HepG2 (cell line): ENCODE data around the gene DMPK. TPM values are rescaled to one million over a fixed set of nuclear protein-coding genes. Genes with fewer than 3 reads are reported as not detected.

Experiments used
- AKAP8 ChIP-seq: sonication (generic); formaldehyde crosslinking; IDR thresholded peaks from 2 replicates; pipeline ENCODE4 v1.5.1; 2020; ENCODE audit warnings: mild to moderate bottlenecking, missing genetic modification reagents
- ASH2L ChIP-seq: fragments of 300-600, 200-600 bp; sonication (generic); IDR thresholded peaks from 2 replicates; pipeline ENCODE4 v1.7.0; 2017; ENCODE audit warnings: low read depth, mild to moderate bottlenecking, moderate library complexity, mixed read lengths, low read length; ENCODE audit not compliant: insufficient read length
- CBFB ChIP-seq: sonication (generic); formaldehyde crosslinking; IDR thresholded peaks from 2 replicates; pipeline ENCODE4 v1.4.0; 2020; ENCODE audit warnings: missing genetic modification reagents
- CEBPG ChIP-seq: IDR thresholded peaks from 2 replicates; pipeline ENCODE4 v1.6.1; 2016
- ESRRA ChIP-seq: sonication (generic); formaldehyde crosslinking; IDR thresholded peaks from 2 replicates; pipeline ENCODE4 v1.5.1; 2020; ENCODE audit warnings: mild to moderate bottlenecking, low read depth, missing genetic modification reagents
- FOXK2 ChIP-seq: fragments of 450-650 bp; IDR thresholded peaks from 2 replicates; pipeline ENCODE4 v1.6.1; 2016
- ISL2 ChIP-seq: sonication (generic); formaldehyde crosslinking; IDR thresholded peaks from 2 replicates; pipeline ENCODE4 v1.5.0; 2020; ENCODE audit warnings: missing genetic modification reagents
- MAF1 ChIP-seq: sonication (generic); formaldehyde crosslinking; IDR thresholded peaks from 2 replicates; pipeline ENCODE4 v1.5.0; 2020; ENCODE audit warnings: missing genetic modification reagents, borderline replicate concordance
- MAFG ChIP-seq: sonication (generic); formaldehyde crosslinking; IDR thresholded peaks from 2 replicates; pipeline ENCODE4 v1.5.1; 2020; ENCODE audit warnings: mild to moderate bottlenecking, missing genetic modification reagents
- MIXL1 ChIP-seq: IDR thresholded peaks from 2 replicates; pipeline ENCODE4 v1.6.1; 2016
- NCOR1 ChIP-seq: fragments of 200-600 bp; sonication (generic); IDR thresholded peaks from 2 replicates; pipeline ENCODE4 v1.7.0; 2017; ENCODE audit warnings: antibody characterized with exemption, low read length, borderline replicate concordance
- PHF20 ChIP-seq: sonication (generic); formaldehyde crosslinking; IDR thresholded peaks from 2 replicates; pipeline ENCODE4 v1.5.0; 2020; ENCODE audit warnings: mild to moderate bottlenecking, missing genetic modification reagents
- PHF5A ChIP-seq: IDR thresholded peaks from one replicate; pipeline ENCODE4 v1.6.1; 2018; ENCODE audit warnings: low read depth, missing genetic modification reagents; ENCODE audit not compliant: unreplicated experiment
- RBAK ChIP-seq: sonication (generic); formaldehyde crosslinking; IDR thresholded peaks from 2 replicates; pipeline ENCODE4 v1.5.1; 2020; ENCODE audit warnings: mild to moderate bottlenecking, missing genetic modification reagents
- SIN3B ChIP-seq: fragments of 150-350 bp; IDR thresholded peaks from 2 replicates; pipeline ENCODE4 v1.6.1; 2014; ENCODE audit warnings: low read length
- TBX3 ChIP-seq: fragments of 450-650 bp; IDR thresholded peaks from 2 replicates; pipeline ENCODE4 v1.6.1; 2017; ENCODE audit warnings: antibody characterized with exemption, mild to moderate bottlenecking, inconsistent platforms, borderline replicate concordance
- THYN1 ChIP-seq: sonication (generic); formaldehyde crosslinking; IDR thresholded peaks from 2 replicates; pipeline ENCODE4 v1.8.1; 2023; ENCODE audit warnings: low read depth, mild to moderate bottlenecking, moderate library complexity, missing genetic modification reagents, borderline replicate concordance
- TMF1 ChIP-seq: sonication (generic); formaldehyde crosslinking; IDR thresholded peaks from 2 replicates; pipeline ENCODE4 v1.8.1; 2022; ENCODE audit warnings: low read depth, missing genetic modification reagents
- ZNF160 ChIP-seq: sonication (generic); formaldehyde crosslinking; IDR thresholded peaks from 2 replicates; pipeline ENCODE4 v1.8.0; 2022; ENCODE audit warnings: mild to moderate bottlenecking, inconsistent platforms, missing genetic modification reagents
- ZNF337 ChIP-seq: sonication (generic); formaldehyde crosslinking; IDR thresholded peaks from 2 replicates; pipeline ENCODE4 v1.5.1; 2020; ENCODE audit warnings: missing genetic modification reagents, low read depth, mild to moderate bottlenecking, borderline replicate concordance
- ZNF441 ChIP-seq: sonication (generic); formaldehyde crosslinking; IDR thresholded peaks from 2 replicates; pipeline ENCODE4 v1.7.0; 2021; ENCODE audit warnings: missing genetic modification reagents, borderline replicate concordance
- ZNF703 ChIP-seq: sonication (generic); formaldehyde crosslinking; IDR thresholded peaks from 2 replicates; pipeline ENCODE4 v1.5.1; 2020; ENCODE audit warnings: missing genetic modification reagents, mild to moderate bottlenecking, moderate library complexity, borderline replicate concordance
- ZNF747 ChIP-seq: sonication (generic); formaldehyde crosslinking; IDR thresholded peaks from 2 replicates; pipeline ENCODE4 v1.8.1; 2023; ENCODE audit warnings: missing genetic modification reagents, mild to moderate bottlenecking, borderline replicate concordance
- ZNF850 ChIP-seq: sonication (generic); formaldehyde crosslinking; conservative IDR thresholded peaks from 2 replicates; pipeline ENCODE4 v1.9.0; 2021; ENCODE audit warnings: mild to moderate bottlenecking, missing genetic modification reagents
- ZNF883 ChIP-seq: sonication (generic); formaldehyde crosslinking; IDR thresholded peaks from 2 replicates; pipeline ENCODE4 v1.5.1; 2020; ENCODE audit warnings: mild to moderate bottlenecking, missing genetic modification reagents; ENCODE audit errors: not compliant biosample characterization
- polyA plus RNA-seq, 8 experiments: library from polyadenylated mRNA; depleted of rRNA in 3 of 8; stranded (reverse) in 7 of 8; unstranded in 1 of 8; fragments of >200 nt; fragmentation: Illumina TruSeq in 4 of 8; extraction: Trizol in 4 of 8; gene quantifications; 2 replicates each; pipeline versions ENCODE4 v1.2.1 to v1.2.3, GENCODE V29; 2011 to 2016; ENCODE audit warnings: low read depth in 4 of 8, missing spikeins in 1 of 8, mixed read lengths in 1 of 8; ENCODE audit not compliant: insufficient read depth in 1 of 8
- total RNA-seq, 5 experiments: library from RNA; depleted of rRNA; stranded (reverse); fragments of >200 nt; fragmentation: Illumina TruSeq; extraction: Trizol; gene quantifications; 2 replicates each; pipeline ENCODE4 v1.2.3, GENCODE V29; 2016; ENCODE audit warnings: low read depth in 1 of 5
- TF ChIP-seq, protein P1 (sequence below): IDR thresholded peaks from 2 replicates; pipeline ENCODE4 v1.6.1; 2016
- TF ChIP-seq, protein P2 (sequence below): sonication (generic); formaldehyde crosslinking; IDR thresholded peaks from 2 replicates; pipeline ENCODE4 v1.8.0; 2022; ENCODE audit warnings: mild to moderate bottlenecking, missing genetic modification reagents, moderate library complexity
- TF ChIP-seq, protein P3 (sequence below): sonication (generic); formaldehyde crosslinking; conservative IDR thresholded peaks from 2 replicates; pipeline ENCODE4 v1.8.1; 2023; ENCODE audit warnings: missing genetic modification reagents

The DMPK gene
- total and polyA plus RNA-seq, 2 of the 13 experiments (the other 11 are each of a cell fraction or from before 2014, with no cell fraction given), result 5.3 to 8.8 TPM

DNA sequence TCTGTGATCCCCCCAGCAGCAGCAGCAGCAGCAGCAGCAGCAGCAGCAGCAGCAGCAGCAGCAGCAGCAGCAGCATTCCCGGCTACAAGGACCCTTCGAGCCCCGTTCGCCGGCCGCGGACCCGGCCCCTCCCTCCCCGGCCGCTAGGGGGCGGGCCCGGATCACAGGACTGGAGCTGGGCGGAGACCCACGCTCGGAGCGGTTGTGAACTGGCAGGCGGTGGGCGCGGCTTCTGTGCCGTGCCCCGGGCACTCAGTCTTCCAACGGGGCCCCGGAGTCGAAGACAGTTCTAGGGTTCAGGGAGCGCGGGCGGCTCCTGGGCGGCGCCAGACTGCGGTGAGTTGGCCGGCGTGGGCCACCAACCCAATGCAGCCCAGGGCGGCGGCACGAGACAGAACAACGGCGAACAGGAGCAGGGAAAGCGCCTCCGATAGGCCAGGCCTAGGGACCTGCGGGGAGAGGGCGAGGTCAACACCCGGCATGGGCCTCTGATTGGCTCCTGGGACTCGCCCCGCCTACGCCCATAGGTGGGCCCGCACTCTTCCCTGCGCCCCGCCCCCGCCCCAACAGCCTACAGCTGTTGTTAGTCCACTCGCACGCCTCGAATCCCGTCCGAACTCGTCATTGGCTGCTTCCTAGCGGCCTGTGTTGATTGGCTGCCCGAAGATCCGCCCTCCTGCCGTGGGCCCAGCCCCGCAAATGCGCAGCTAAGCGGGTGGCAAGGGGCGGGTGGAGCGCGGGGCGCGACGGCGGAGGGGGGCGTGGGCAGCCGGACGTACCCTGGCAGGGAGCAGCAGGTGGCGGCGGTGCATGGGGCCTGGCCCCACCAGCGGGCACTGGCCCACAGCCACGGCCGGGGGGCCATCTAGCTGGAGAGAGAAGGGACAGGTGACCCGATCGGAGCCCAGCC lies 11.8 kb downstream of the DMPK start (continued):
- TF ChIP-seq MAF1 (CRISPR knock-in tag), result no peak
- TF ChIP-seq THYN1 (CRISPR knock-in tag), result peak; percentile 81; the same call in 1 of the 2 replicates
- no peak; the same call in 1 of the 2 replicates for TF ChIP-seq ZNF850 (CRISPR knock-in tag)
- peak; percentile 71; the same call in 1 of the 2 replicates for TF ChIP-seq ZNF441 (CRISPR knock-in tag)
- peak; percentile 72; the same call in 1 of the 2 replicates for TF ChIP-seq TBX3
- TF ChIP-seq ISL2 (CRISPR knock-in tag), result peak; percentile 58; the same call in 1 of the 2 replicates
- TF ChIP-seq MAFG (CRISPR knock-in tag), result no peak
- TF ChIP-seq ASH2L, result peak; percentile 31
- peak; percentile 75 for TF ChIP-seq ZNF883 (CRISPR knock-in tag)
- TF ChIP-seq ESRRA (CRISPR knock-in tag), result 0 out of 2 replicates have a peak, but pooled peaks have one; percentile 6
- TF ChIP-seq CBFB (CRISPR knock-in tag), result no peak; the same call in 1 of the 2 replicates
- TF ChIP-seq, protein P1, sequence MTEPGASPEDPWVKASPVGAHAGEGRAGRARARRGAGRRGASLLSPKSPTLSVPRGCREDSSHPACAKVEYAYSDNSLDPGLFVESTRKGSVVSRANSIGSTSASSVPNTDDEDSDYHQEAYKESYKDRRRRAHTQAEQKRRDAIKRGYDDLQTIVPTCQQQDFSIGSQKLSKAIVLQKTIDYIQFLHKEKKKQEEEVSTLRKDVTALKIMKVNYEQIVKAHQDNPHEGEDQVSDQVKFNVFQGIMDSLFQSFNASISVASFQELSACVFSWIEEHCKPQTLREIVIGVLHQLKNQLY (CRISPR knock-in tag), result 0 out of 2 replicates have a peak, but pooled peaks have one; percentile 34
- no peak; the same call in 1 of the 2 replicates for TF ChIP-seq ZNF160 (CRISPR knock-in tag)
- TF ChIP-seq NCOR1, result no peak
- no peak; the same call in 1 of the 2 replicates for TF ChIP-seq SIN3B
- TF ChIP-seq ZNF703 (CRISPR knock-in tag), result peak; percentile 86; the same call in 1 of the 2 replicates
- TF ChIP-seq, protein P2, sequence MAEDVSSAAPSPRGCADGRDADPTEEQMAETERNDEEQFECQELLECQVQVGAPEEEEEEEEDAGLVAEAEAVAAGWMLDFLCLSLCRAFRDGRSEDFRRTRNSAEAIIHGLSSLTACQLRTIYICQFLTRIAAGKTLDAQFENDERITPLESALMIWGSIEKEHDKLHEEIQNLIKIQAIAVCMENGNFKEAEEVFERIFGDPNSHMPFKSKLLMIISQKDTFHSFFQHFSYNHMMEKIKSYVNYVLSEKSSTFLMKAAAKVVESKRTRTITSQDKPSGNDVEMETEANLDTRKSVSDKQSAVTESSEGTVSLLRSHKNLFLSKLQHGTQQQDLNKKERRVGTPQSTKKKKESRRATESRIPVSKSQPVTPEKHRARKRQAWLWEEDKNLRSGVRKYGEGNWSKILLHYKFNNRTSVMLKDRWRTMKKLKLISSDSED (CRISPR knock-in tag), result no peak
- TF ChIP-seq PHF5A (CRISPR knock-in tag), result peak; percentile 78
- TF ChIP-seq MIXL1 (CRISPR knock-in tag), result peak; percentile 3; the same call in 1 of the 2 replicates
- TF ChIP-seq, protein P3, sequence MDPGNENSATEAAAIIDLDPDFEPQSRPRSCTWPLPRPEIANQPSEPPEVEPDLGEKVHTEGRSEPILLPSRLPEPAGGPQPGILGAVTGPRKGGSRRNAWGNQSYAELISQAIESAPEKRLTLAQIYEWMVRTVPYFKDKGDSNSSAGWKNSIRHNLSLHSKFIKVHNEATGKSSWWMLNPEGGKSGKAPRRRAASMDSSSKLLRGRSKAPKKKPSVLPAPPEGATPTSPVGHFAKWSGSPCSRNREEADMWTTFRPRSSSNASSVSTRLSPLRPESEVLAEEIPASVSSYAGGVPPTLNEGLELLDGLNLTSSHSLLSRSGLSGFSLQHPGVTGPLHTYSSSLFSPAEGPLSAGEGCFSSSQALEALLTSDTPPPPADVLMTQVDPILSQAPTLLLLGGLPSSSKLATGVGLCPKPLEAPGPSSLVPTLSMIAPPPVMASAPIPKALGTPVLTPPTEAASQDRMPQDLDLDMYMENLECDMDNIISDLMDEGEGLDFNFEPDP, result no peak
- TF ChIP-seq ZNF747 (CRISPR knock-in tag), result peak; percentile 71
- TF ChIP-seq CEBPG, result no peak
- TF ChIP-seq FOXK2, result peak; percentile 89
- TF ChIP-seq ZNF337, result peak; percentile 85
- peak; percentile 100 for TF ChIP-seq AKAP8
- TF ChIP-seq TMF1 (CRISPR knock-in tag), result peak; percentile 75; the same call in 1 of the 2 replicates
- TF ChIP-seq RBAK (CRISPR knock-in tag), result peak; percentile 12; the same call in 1 of the 2 replicates
- peak; percentile 30; the same call in 1 of the 2 replicates for TF ChIP-seq PHF20 (CRISPR knock-in tag)
